HUES6 (cell line): ENCODE measurements around the gene PKDREJ.

ENCODE experiments used
- H3K27ac ChIP-seq: 2 replicates; pipeline ENCODE4 v1.7.0; 2013; ENCODE audit warnings: low read depth, mild to moderate bottlenecking, low read length, inconsistent platforms
- H3K27me3 ChIP-seq: 2 replicates; pipeline ENCODE4 v1.6.1; 2013; ENCODE audit warnings: low read length; ENCODE audit not compliant: control insufficient read depth, insufficient read depth
- H3K36me3 ChIP-seq: 2 replicates; pipeline ENCODE4 v1.6.1; 2013; ENCODE audit warnings: low read length; ENCODE audit not compliant: control insufficient read depth, insufficient read depth
- H3K4me1 ChIP-seq: 2 replicates; pipeline ENCODE4 v1.6.1; 2013; ENCODE audit warnings: low read length; ENCODE audit not compliant: control insufficient read depth, insufficient read depth
- H3K4me3 ChIP-seq: 2 replicates; pipeline ENCODE4 v1.5.1; 2013; ENCODE audit warnings: low read depth, low read length
- H3K9ac ChIP-seq: one replicate; pipeline ENCODE4 v1.6.1; 2013; ENCODE audit warnings: mild to moderate bottlenecking, low read length
- H3K9me3 ChIP-seq: 2 replicates; pipeline ENCODE4 v1.6.1; 2013; ENCODE audit warnings: low read depth, low read length; ENCODE audit not compliant: control insufficient read depth, insufficient read depth

PKDREJ gene

DNA sequence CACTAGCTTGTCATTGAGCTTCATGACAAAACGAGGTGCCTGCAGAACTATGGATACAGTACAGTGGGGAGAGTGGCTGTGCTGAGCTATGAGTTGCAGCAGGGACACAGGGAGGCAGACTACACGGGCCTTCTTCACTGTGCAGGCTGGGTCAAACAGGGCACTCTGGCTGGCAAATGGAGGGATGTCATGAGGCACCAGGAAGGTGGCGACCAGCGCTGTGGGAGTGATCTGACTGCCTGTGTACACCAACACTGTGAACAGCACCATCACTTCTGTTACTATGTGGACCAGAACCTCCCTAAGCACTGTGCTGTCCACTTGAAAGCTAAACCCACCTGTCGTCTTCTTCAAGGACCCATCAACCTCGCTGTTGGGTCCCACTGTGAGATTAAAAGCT, 3.1 kb downstream of the PKDREJ start:
- Histone ChIP-seq H3K9me3 (peaks cover 27% of the 10 kb centered on the region), H3K9ac (no peak overlapping the region), H3K27me3 (peaks cover 65% of the 10 kb centered on the region)

DNA sequence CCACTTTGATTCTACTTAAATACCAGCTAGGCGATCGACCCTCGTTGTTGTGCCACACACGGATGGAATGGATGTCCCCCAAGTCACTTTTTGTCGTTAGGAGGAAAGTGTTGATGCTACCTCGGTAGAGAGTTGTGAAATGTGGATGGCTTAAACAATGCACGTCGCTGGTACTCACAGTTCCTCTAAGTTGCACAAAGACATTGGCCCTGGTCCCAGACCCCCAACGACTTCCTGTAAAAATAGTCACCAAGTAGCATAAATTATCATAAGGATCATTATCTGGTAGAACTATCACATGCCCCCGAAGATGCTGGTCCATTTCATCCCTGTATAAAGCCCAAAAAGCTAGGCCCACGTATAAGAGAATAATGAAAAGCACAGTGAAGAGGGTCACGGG, 3.8 kb downstream of the PKDREJ start:
- H3K9ac ChIP-seq: no peak overlapping the region
- H3K9me3 ChIP-seq: peaks cover 25% of the 10 kb centered on the region
- no peak overlapping the region for H3K4me3 ChIP-seq
- H3K36me3 ChIP-seq: no peaks in the 10 kb centered on the region
- no peak overlapping the region for H3K27ac ChIP-seq
- H3K4me1 ChIP-seq: no peaks in the 10 kb centered on the region
- H3K27me3 ChIP-seq: peaks cover 63% of the 10 kb centered on the region

More for the DNA sequence above, 3.1 kb downstream of the PKDREJ start:
- Histone ChIP-seq H3K36me3 (no peaks in the 10 kb centered on the region), H3K4me1 (no peaks in the 10 kb centered on the region), H3K27ac (no peak overlapping the region), H3K4me3 (no peak overlapping the region)

- H3K9me3 ChIP-seq: peaks cover 10% of the 10 kb centered on the region
These were observed 6.7 kb downstream of the PKDREJ start for GRCh38 chr22:46256358-46256958.

GRCh38 chr22:46251816-46252380, 11.2 kb downstream of the PKDREJ start:
- H3K27ac ChIP-seq: no peak overlapping the region
- H3K4me1 ChIP-seq: peaks cover 7% of the 10 kb centered on the region
- peaks cover 7% of the 10 kb centered on the region for H3K27me3 ChIP-seq
- no peaks in the 10 kb centered on the region for H3K9me3 ChIP-seq
- no peaks in the 10 kb centered on the region for H3K36me3 ChIP-seq
- no peak overlapping the region for H3K9ac ChIP-seq
- H3K4me3 ChIP-seq: no peak overlapping the region

More at GRCh38 chr22:46256358-46256958, 6.7 kb downstream of the PKDREJ start:
- H3K4me3 ChIP-seq: no peak overlapping the region
- peaks cover 38% of the 10 kb centered on the region for H3K27me3 ChIP-seq
- no peak overlapping the region for H3K9ac ChIP-seq
- no peaks in the 10 kb centered on the region for H3K36me3 ChIP-seq
- no peak overlapping the region for H3K27ac ChIP-seq
- H3K4me1 ChIP-seq: peaks cover 1% of the 10 kb centered on the region; the same call in 1 of the 2 replicates

DNA sequence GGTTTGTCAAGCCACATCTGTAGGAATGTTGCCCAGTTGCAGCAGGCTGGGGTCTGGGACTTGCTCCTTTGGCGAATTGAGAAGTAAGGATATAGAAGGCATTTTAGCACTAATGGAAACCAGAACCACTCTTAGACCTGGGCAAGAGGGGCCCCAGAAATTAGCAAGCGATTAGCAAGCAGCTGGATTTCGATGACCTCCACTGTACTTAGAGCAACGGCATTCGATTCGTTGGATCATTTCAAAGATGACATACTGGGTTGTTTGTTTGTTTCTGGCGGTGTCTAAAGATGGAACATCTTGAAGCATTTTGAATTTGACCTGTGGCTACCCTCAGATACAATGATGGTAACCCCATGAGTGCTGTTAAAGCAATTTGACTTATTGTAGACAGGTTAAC, 11.9 kb downstream of the PKDREJ start:
- Histone ChIP-seq H3K27ac (no peak overlapping the region), H3K4me3 (peak overlapping the region; percentile 91), H3K9ac (peak overlapping the region; percentile 25), H3K27me3 (peaks cover 7% of the 10 kb centered on the region), H3K4me1 (peaks cover 7% of the 10 kb centered on the region), H3K9me3 (no peaks in the 10 kb centered on the region), H3K36me3 (peaks cover 3% of the 10 kb centered on the region; the same call in 1 of the 2 replicates)

- H3K9ac ChIP-seq: peak overlapping the region; percentile 82
- H3K4me3 ChIP-seq: peak overlapping the region; percentile 91
- H3K27me3 ChIP-seq: peaks cover 7% of the 10 kb centered on the region
- H3K27ac ChIP-seq: no peak overlapping the region
- peaks cover 3% of the 10 kb centered on the region; the same call in 1 of the 2 replicates for H3K36me3 ChIP-seq
- H3K9me3 ChIP-seq: no peaks in the 10 kb centered on the region
- peaks cover 7% of the 10 kb centered on the region for H3K4me1 ChIP-seq
These were observed 12.4 kb downstream of the PKDREJ start for GRCh38 chr22:46250783-46251125.

- Histone ChIP-seq H3K27ac (no peak within 1 kb of the TSS; the same call in 1 of the 2 replicates), H3K4me3 (peak within 1 kb of the TSS; percentile 91), H3K9ac (peak within 1 kb of the TSS; percentile 82), H3K9me3 (no peaks in the 10 kb centered on the region), H3K4me1 (peaks cover 7% of the 10 kb centered on the region), H3K36me3 (peaks cover 3% of the 10 kb centered on the region; the same call in 1 of the 2 replicates), H3K27me3 (peaks cover 7% of the 10 kb centered on the region)
These were observed 12.9 kb downstream of the PKDREJ start, which contains the start of gene CDPF1 for GRCh38 chr22:46250035-46250782. Gene CDPF1, minus strand, starts transcription at chr22:46250293. Its CDS starts 2,009 bp downstream, at chr22:46248284.

DNA sequence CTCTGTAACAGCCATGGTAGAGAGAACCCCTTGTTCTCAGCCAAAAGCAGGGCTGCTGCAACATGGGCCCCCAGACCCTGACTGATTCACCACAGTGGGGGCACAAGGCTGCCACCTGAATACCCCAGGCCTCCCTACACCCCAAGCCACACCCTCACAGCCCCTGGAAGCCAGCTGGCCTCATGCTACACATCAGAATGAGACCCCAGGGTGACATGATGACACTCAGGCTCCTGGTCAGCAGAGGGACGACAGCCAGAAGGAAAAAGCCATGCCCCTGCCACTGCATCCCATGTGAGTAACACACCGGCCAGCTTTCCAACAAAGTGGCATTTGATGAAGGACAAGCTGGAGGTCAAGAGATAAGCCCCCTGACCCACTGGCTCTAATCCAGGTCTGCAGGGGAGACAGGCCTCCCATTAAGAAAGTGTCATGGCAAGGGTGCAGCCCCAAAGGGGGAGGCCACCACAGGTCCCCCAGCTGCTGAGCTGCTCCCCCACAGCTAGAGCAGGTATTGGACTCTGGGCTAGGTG, 15.6 kb downstream of the PKDREJ start:
- H3K9me3 ChIP-seq: no peaks in the 10 kb centered on the region
- peaks cover 7% of the 10 kb centered on the region for H3K4me1 ChIP-seq
- peaks cover 12% of the 10 kb centered on the region for H3K36me3 ChIP-seq
- no peak overlapping the region for H3K9ac ChIP-seq
- H3K27ac ChIP-seq: no peak overlapping the region
- peaks cover 7% of the 10 kb centered on the region for H3K27me3 ChIP-seq
- no peak overlapping the region for H3K4me3 ChIP-seq

GRCh38 chr22:46246178-46246577, 17.0 kb downstream of the PKDREJ start:
- H3K9ac ChIP-seq: no peak overlapping the region
- no peaks in the 10 kb centered on the region for H3K9me3 ChIP-seq
- peaks cover 3% of the 10 kb centered on the region for H3K4me1 ChIP-seq
- H3K27ac ChIP-seq: no peak overlapping the region
- H3K4me3 ChIP-seq: no peak overlapping the region
- peaks cover 12% of the 10 kb centered on the region for H3K36me3 ChIP-seq
- H3K27me3 ChIP-seq: peaks cover 3% of the 10 kb centered on the region; the same call in 1 of the 2 replicates

DNA sequence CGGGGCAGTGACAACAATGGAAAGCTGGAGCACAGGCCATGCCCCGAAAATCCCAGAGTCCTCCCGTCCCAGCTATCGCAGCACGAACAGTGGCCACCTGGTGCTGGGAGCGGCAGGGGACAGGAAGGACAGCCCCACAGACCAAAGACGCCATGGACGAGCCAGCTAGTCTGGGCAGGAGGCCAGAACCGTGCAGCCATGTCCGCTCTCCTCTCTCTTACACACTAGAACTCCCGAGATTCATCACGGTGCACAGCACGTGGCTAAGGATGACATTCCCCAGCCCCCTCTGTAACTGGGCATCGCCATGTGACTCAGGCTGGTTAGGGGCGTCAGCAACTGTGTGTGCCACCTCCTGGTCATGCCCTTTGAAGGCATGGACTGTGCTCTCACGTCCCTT, 17.6 kb downstream of the PKDREJ start:
- H3K36me3 ChIP-seq: peaks cover 12% of the 10 kb centered on the region
- no peaks in the 10 kb centered on the region for H3K27me3 ChIP-seq
- H3K4me3 ChIP-seq: no peak overlapping the region
- H3K9ac ChIP-seq: no peak overlapping the region
- H3K4me1 ChIP-seq: no peaks in the 10 kb centered on the region; the same call in 1 of the 2 replicates
- H3K9me3 ChIP-seq: no peaks in the 10 kb centered on the region
- no peak overlapping the region for H3K27ac ChIP-seq

- Histone ChIP-seq H3K4me3 (no peak overlapping the region), H3K27me3 (no peaks in the 10 kb centered on the region), H3K9ac (no peak overlapping the region), H3K9me3 (no peaks in the 10 kb centered on the region), H3K4me1 (no peaks in the 10 kb centered on the region; the same call in 1 of the 2 replicates), H3K27ac (no peak overlapping the region), H3K36me3 (peaks cover 12% of the 10 kb centered on the region)
These were observed 18.4 kb downstream of the PKDREJ start for GRCh38 chr22:46244771-46245170.
